Endothelial cell (in vitro differentiated cells): Measurements from ENCODE around the gene SPINK4. TPM values are rescaled to one million over a fixed set of nuclear protein-coding genes. Genes with fewer than 3 reads are reported as not detected.

Source experiments
- DNase-seq: peaks from one replicate; pipeline ENCODE4 v3.0.0; 2021; ENCODE audit warnings: low spot score
- H3K27ac Mint-ChIP-seq: one replicate; pipeline ENCODE4 v1.8.0; 2021; ENCODE audit warnings: mixed read lengths, inconsistent platforms; ENCODE audit not compliant: unreplicated experiment
- H3K27me3 Mint-ChIP-seq: one replicate; pipeline ENCODE4 v1.8.0; 2021; ENCODE audit warnings: mild to moderate bottlenecking, moderate library complexity, mixed read lengths, inconsistent platforms; ENCODE audit not compliant: unreplicated experiment
- H3K36me3 Mint-ChIP-seq: one replicate; pipeline ENCODE4 v1.8.0; 2021; ENCODE audit warnings: mild to moderate bottlenecking, low read depth, mixed read lengths, inconsistent platforms; ENCODE audit not compliant: unreplicated experiment
- H3K4me1 Mint-ChIP-seq: one replicate; pipeline ENCODE4 v1.8.0; 2021; ENCODE audit warnings: mild to moderate bottlenecking, mixed read lengths, inconsistent platforms; ENCODE audit not compliant: unreplicated experiment
- H3K4me3 Mint-ChIP-seq: one replicate; pipeline ENCODE4 v1.8.0; 2021; ENCODE audit warnings: mild to moderate bottlenecking, mixed read lengths, inconsistent platforms; ENCODE audit not compliant: unreplicated experiment
- H3K9me3 Mint-ChIP-seq: one replicate; pipeline ENCODE4 v1.8.0; 2021; ENCODE audit warnings: mixed read lengths, inconsistent platforms; ENCODE audit not compliant: unreplicated experiment
- total RNA-seq: library from RNA; stranded (reverse); fragmentation: NEBNext Ultra II Directional; extraction: Animal tissue kit (Norgen Biotek cat#: 25700); gene quantifications from one replicate; pipeline ENCODE4 v1.2.1, GENCODE V29; 2021; ENCODE audit not compliant: unreplicated experiment
- TF ChIP-seq, protein P1 (sequence below): fragments of 200-600 bp; sonication (generic); IDR thresholded peaks from one replicate; pipeline ENCODE4 v1.5.0; 2021; ENCODE audit warnings: antibody characterized with exemption; ENCODE audit not compliant: unreplicated experiment

Gene SPINK4
- total RNA-seq, 1 donor from 2014 or later = not detected

DNA sequence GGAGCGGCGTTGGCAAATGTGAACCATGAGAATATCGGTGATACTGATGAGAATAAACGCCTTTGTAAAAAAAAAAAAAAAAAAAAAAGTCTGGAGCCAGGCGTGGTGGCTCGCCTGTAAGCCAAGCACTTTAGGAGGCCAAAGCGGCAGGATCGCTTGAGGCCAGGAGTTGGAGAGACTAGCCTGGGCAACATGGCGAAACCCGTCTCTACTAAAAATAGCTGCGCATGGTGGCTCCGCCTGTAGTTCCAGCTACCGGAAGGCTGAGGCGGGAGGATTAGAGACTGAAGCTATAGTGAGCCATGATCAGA is 49.9 kb downstream of the SPINK4 start:
- TF ChIP-seq, protein P1, sequence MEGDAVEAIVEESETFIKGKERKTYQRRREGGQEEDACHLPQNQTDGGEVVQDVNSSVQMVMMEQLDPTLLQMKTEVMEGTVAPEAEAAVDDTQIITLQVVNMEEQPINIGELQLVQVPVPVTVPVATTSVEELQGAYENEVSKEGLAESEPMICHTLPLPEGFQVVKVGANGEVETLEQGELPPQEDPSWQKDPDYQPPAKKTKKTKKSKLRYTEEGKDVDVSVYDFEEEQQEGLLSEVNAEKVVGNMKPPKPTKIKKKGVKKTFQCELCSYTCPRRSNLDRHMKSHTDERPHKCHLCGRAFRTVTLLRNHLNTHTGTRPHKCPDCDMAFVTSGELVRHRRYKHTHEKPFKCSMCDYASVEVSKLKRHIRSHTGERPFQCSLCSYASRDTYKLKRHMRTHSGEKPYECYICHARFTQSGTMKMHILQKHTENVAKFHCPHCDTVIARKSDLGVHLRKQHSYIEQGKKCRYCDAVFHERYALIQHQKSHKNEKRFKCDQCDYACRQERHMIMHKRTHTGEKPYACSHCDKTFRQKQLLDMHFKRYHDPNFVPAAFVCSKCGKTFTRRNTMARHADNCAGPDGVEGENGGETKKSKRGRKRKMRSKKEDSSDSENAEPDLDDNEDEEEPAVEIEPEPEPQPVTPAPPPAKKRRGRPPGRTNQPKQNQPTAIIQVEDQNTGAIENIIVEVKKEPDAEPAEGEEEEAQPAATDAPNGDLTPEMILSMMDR = no peak
- Mint-ChIP-seq H3K27me3 (peaks cover 10% of the 10 kb centered on the region), H3K27ac (peak overlapping the region; percentile 96), H3K36me3 (peaks cover 21% of the 10 kb centered on the region), H3K4me1 (peaks cover 25% of the 10 kb centered on the region), H3K4me3 (peak overlapping the region; percentile 95), H3K9me3 (no peaks in the 10 kb centered on the region)
- DNase-seq = no peak

DNA sequence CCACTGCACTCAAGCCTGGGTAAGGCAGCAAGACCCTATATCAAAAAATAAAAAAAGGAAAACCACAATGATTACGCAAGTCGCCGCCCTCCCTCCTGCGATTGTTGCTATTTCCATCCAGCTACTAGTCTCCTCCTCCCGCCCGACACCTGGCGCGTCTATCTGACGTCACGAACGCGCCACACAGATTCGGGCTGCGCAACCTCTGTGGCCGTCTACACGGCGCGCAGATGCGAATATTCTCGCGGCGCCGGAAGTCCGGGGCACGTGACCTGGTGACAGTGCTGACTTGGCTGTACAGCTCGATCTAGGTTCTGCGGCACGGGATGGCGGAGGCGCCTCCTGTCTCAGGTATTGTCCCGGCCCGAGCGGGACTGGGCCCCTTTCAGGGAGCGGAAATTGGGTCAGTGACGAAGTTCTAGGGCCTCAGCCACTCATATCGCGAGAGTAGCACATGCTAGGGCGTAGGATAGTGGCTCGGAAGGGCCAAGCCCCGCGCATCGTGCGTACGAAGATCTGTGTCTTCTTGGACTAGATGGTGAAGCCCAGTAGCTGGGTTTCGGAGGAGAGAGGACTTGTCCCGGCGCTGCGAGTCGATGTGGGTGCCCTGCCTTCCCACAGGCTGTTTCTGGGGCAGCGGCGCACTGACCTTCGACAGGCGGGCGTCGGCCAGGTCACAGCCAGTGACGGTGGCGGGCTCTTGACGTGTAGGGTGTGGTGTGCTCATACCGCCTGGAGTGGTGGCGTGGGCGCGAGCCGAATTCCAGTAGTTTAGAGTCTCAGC is 50.5 kb downstream of the SPINK4 start, which contains the start of gene NFX1:
Gene NFX1 (plus strand): TSS at position 270 of the 784 bp plus-strand sequence. CDS start 57 bp downstream, at position 327.
- Mint-ChIP-seq H3K4me1 (peaks cover 25% of the 10 kb centered on the region), H3K36me3 (peaks cover 22% of the 10 kb centered on the region), H3K4me3 (peak within 1 kb of the TSS; percentile 95), H3K27ac (peak within 1 kb of the TSS; percentile 96), H3K9me3 (no peaks in the 10 kb centered on the region), H3K27me3 (peaks cover 10% of the 10 kb centered on the region)
- DNase-seq = peak; percentile 94
- TF ChIP-seq, protein P1 = no peak

DNA sequence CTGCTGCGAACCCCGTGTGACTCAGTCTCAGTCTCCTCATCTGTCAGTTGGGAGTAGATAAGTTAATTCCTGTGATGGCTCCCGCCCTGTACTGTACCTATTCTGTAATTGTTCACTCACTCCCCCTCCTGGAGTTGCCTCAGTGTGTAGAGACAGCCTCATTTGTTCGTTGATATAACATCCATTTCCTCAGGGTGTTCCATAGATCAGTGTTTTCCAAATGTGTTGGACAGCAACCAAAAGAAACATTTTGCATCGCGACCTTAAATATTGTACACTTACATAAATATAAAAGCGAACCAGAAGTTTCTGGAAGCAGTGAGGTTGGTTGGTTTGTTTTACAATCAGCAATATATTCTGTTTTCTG is 51.0 kb downstream of the SPINK4 start:
- peaks cover 27% of the 10 kb centered on the region for H3K4me1 Mint-ChIP-seq
- DNase-seq = no peak
- peak overlapping the region; percentile 96 for H3K27ac Mint-ChIP-seq
- peaks cover 10% of the 10 kb centered on the region for H3K27me3 Mint-ChIP-seq
- no peaks in the 10 kb centered on the region for H3K9me3 Mint-ChIP-seq
- peaks cover 26% of the 10 kb centered on the region for H3K36me3 Mint-ChIP-seq
- TF ChIP-seq, protein P1 = no peak
- peak overlapping the region; percentile 95 for H3K4me3 Mint-ChIP-seq

DNA sequence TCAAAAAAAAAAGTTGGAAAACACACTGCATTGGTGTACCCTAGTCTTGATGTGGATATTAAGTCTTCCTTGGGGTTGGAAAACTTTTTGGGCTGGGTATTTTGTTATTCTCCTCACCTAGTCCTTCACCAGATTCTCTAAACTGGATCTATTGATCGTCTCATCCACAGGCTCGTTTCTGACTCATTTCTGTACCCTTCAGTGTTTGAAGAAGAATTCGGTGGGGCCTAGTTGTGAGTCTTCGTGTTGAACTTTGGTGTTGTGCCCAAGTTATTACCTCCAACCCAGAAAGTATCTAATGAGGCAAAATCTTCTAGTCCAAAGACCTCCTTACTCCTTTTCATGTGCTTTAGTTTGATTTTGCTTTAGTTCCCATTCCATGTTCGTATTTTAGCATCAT is 51.9 kb downstream of the SPINK4 start:
- peaks cover 33% of the 10 kb centered on the region for H3K36me3 Mint-ChIP-seq
- H3K4me1 Mint-ChIP-seq = peaks cover 34% of the 10 kb centered on the region
- DNase-seq = no peak
- H3K4me3 Mint-ChIP-seq = peak overlapping the region; percentile 62
- H3K27ac Mint-ChIP-seq = peak overlapping the region; percentile 96
- TF ChIP-seq, protein P1 = no peak
- no peaks in the 10 kb centered on the region for H3K9me3 Mint-ChIP-seq
- peaks cover 10% of the 10 kb centered on the region for H3K27me3 Mint-ChIP-seq

DNA sequence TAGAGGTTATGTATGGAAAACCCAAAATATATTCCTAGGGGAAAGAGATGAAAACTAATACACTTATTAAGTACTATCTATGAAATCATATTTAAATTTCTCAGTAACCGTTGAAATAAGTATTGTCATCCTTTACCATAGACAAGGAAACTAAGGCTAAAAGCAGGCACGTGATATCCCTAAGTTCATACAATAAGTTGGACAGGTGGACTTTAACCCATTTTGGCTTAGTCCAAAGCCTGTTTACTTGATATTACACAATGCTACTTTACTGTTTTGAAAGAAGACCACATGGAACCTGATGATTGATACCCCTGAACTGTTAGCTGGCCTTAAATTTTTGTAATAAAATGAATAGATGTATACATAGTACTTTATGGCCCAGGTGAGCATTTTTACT is 53.8 kb downstream of the SPINK4 start:
- H3K4me3 Mint-ChIP-seq = no peak overlapping the region
- DNase-seq = no peak
- peaks cover 10% of the 10 kb centered on the region for H3K27me3 Mint-ChIP-seq
- H3K36me3 Mint-ChIP-seq = peaks cover 48% of the 10 kb centered on the region
- no peaks in the 10 kb centered on the region for H3K9me3 Mint-ChIP-seq
- peaks cover 48% of the 10 kb centered on the region for H3K4me1 Mint-ChIP-seq
- H3K27ac Mint-ChIP-seq = no peak overlapping the region
- TF ChIP-seq, protein P1 = no peak
